Neural cell (in vitro differentiated cells): ENCODE measurements around the gene CPNE4. TPM values are rescaled to one million over a fixed set of nuclear protein-coding genes. Genes with fewer than 3 reads are reported as not detected.

Source experiments
- H2AFZ ChIP-seq: fragments of 200-600, 300-800 bp; sonication (generic), shearing (Covaris generic); 2 replicates; pipeline ENCODE4 v1.6.0; 2014; ENCODE audit warnings: low read depth, mild to moderate bottlenecking, antibody characterized with exemption, low read length, moderate library complexity
- H3F3A ChIP-seq: fragments of 200-600 bp; shearing (Covaris generic); 2 replicates; pipeline ENCODE4 v1.6.1; 2016; ENCODE audit warnings: mild to moderate bottlenecking, moderate library complexity, mixed read lengths, antibody characterized with exemption, low read length; ENCODE audit not compliant: insufficient read depth, poor library complexity, severe bottlenecking
- H3K27ac ChIP-seq: fragments of 200-600, 300-800 bp; sonication (generic), shearing (Covaris generic); 2 replicates; pipeline ENCODE4 v1.5.1; 2014; ENCODE audit warnings: mild to moderate bottlenecking, low read length, moderate library complexity
- H3K27me3 ChIP-seq: fragments of 300-800, 200-600 bp; sonication (generic), shearing (Covaris generic); 2 replicates; pipeline ENCODE4 v1.6.0; 2014; ENCODE audit warnings: mild to moderate bottlenecking, low read depth, low read length, moderate library complexity; ENCODE audit not compliant: insufficient read depth
- H3K36me3 ChIP-seq: fragments of 300-800, 200-600 bp; sonication (generic), shearing (Covaris generic); 2 replicates; pipeline ENCODE4 v1.5.1; 2014; ENCODE audit warnings: mild to moderate bottlenecking, antibody characterized with exemption, low read length, moderate library complexity; ENCODE audit not compliant: insufficient read depth
- H3K4me2 ChIP-seq: fragments of 300-800, 200-600 bp; sonication (generic), shearing (Covaris generic); 2 replicates; pipeline ENCODE4 v1.6.0; 2014; ENCODE audit warnings: mild to moderate bottlenecking, low read length
- H3K4me3 ChIP-seq: fragments of 300-800, 200-600 bp; sonication (generic), shearing (Covaris generic); 2 replicates; pipeline ENCODE4 v1.5.1; 2014; ENCODE audit warnings: mild to moderate bottlenecking, low read length, moderate library complexity
- H3K79me2 ChIP-seq: fragments of 200-600 bp; shearing (Covaris generic); replicated peaks from 2 replicates; pipeline ENCODE4 v1.6.0; 2014; ENCODE audit warnings: mild to moderate bottlenecking, low read length, moderate library complexity; ENCODE audit not compliant: insufficient read depth
- H3K9ac ChIP-seq: fragments of 300-800, 200-600 bp; sonication (generic), shearing (Covaris generic); 2 replicates; pipeline ENCODE4 v1.6.1; 2016; ENCODE audit warnings: mild to moderate bottlenecking, low read length, mixed read lengths
- H3K9me2 ChIP-seq: fragments of 200-600 bp; shearing (Covaris generic); 2 replicates; pipeline ENCODE4 v1.6.1; 2016; ENCODE audit warnings: mild to moderate bottlenecking, low read length, mixed read lengths; ENCODE audit not compliant: insufficient read depth
- H3K9me3 ChIP-seq: fragments of 200-600, 300-800 bp; sonication (generic), shearing (Covaris generic); 2 replicates; pipeline ENCODE4 v1.6.1; 2016; ENCODE audit warnings: mild to moderate bottlenecking, mixed run types, low read length, moderate library complexity, mixed read lengths
- H4K20me1 ChIP-seq: fragments of 200-600 bp; shearing (Covaris generic); 2 replicates; pipeline ENCODE4 v1.6.1; 2016; ENCODE audit warnings: mild to moderate bottlenecking, mixed run types; ENCODE audit not compliant: insufficient read depth
- EP300 ChIP-seq: fragments of 450-650 bp; conservative IDR thresholded peaks from 2 replicates; pipeline ENCODE4 v1.6.1; 2014; ENCODE audit warnings: antibody characterized with exemption, mild to moderate bottlenecking, moderate library complexity; ENCODE audit not compliant: poor library complexity, severe bottlenecking
- EZH2 ChIP-seq: fragments of 200-600, 300-800 bp; shearing (Covaris generic), sonication (generic); IDR thresholded peaks from 2 replicates; pipeline ENCODE4 v1.6.1; 2014; ENCODE audit warnings: antibody characterized with exemption, low read length, borderline replicate concordance, mild to moderate bottlenecking; ENCODE audit not compliant: insufficient read depth, poor library complexity, severe bottlenecking
- MXI1 ChIP-seq: fragments of 450-650 bp; conservative IDR thresholded peaks from 2 replicates; pipeline ENCODE4 v1.6.1; 2014; ENCODE audit warnings: antibody characterized with exemption, mild to moderate bottlenecking; ENCODE audit not compliant: poor library complexity, severe bottlenecking
- POLR2AphosphoS5 ChIP-seq: IDR thresholded peaks from 2 replicates; pipeline ENCODE4 v1.6.1; 2012
- RAD21 ChIP-seq: fragments of 450-650 bp; conservative IDR thresholded peaks from 2 replicates; pipeline ENCODE4 v1.6.1; 2014; ENCODE audit warnings: antibody characterized with exemption, mild to moderate bottlenecking, moderate library complexity
- polyA plus RNA-seq: library from polyadenylated mRNA; depleted of rRNA; stranded (reverse); fragments of >200 nt; gene quantifications from 2 replicates; pipeline ENCODE4 v1.2.3, GENCODE V29; 2014
- TF ChIP-seq, protein P1 (sequence below): IDR thresholded peaks from 2 replicates; pipeline ENCODE4 v1.6.1; 2012; ENCODE audit warnings: borderline replicate concordance
- TF ChIP-seq, protein P2 (sequence below): fragments of 450-650 bp; IDR thresholded peaks from 2 replicates; pipeline ENCODE4 v1.5.1; 2014; ENCODE audit warnings: antibody characterized with exemption, mild to moderate bottlenecking, moderate library complexity; ENCODE audit not compliant: poor library complexity, severe bottlenecking

CPNE4 gene
- polyA plus RNA-seq, 1 donor from 2014 or later: 0.59 TPM

DNA sequence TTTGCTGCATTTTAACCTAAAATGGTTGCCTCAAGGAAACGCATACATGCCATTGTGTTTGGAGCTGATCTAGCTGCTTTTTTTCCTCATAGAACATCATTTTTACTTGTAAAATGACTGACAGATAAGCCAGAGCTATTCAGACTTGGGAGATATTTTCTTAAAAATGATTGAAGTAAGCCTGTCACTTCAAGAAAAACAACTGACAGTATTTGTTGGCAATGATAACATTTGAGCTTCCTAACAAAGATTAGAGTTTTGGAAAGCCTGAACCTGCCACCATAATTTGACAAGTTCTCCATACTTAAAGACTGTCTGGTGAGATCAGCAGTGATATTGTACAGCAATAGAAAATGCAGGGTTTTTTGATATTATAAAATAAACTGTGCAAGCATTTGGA, 504.4 kb downstream of the CPNE4 start:
- Histone ChIP-seq H2AFZ (no peak overlapping the region), H3K9me2 (no peaks in the 10 kb centered on the region), H3K4me3 (no peak overlapping the region)

GRCh38 chr3:131526801-131527347, 507.9 kb downstream of the CPNE4 start:
- Histone ChIP-seq H3K4me2 (no peak overlapping the region), H2AFZ (no peak overlapping the region)

More for the DNA sequence above, 504.4 kb downstream of the CPNE4 start:
- no peaks in the 10 kb centered on the region for H4K20me1 ChIP-seq
- H3K36me3 ChIP-seq: no peaks in the 10 kb centered on the region
- no peaks in the 10 kb centered on the region for H3K27me3 ChIP-seq
- no peak overlapping the region for H3K9ac ChIP-seq
- no peaks in the 10 kb centered on the region for H3F3A ChIP-seq
- H3K9me3 ChIP-seq: no peaks in the 10 kb centered on the region
- H3K79me2 ChIP-seq: no peaks in the 10 kb centered on the region
- TF ChIP-seq, protein P1, sequence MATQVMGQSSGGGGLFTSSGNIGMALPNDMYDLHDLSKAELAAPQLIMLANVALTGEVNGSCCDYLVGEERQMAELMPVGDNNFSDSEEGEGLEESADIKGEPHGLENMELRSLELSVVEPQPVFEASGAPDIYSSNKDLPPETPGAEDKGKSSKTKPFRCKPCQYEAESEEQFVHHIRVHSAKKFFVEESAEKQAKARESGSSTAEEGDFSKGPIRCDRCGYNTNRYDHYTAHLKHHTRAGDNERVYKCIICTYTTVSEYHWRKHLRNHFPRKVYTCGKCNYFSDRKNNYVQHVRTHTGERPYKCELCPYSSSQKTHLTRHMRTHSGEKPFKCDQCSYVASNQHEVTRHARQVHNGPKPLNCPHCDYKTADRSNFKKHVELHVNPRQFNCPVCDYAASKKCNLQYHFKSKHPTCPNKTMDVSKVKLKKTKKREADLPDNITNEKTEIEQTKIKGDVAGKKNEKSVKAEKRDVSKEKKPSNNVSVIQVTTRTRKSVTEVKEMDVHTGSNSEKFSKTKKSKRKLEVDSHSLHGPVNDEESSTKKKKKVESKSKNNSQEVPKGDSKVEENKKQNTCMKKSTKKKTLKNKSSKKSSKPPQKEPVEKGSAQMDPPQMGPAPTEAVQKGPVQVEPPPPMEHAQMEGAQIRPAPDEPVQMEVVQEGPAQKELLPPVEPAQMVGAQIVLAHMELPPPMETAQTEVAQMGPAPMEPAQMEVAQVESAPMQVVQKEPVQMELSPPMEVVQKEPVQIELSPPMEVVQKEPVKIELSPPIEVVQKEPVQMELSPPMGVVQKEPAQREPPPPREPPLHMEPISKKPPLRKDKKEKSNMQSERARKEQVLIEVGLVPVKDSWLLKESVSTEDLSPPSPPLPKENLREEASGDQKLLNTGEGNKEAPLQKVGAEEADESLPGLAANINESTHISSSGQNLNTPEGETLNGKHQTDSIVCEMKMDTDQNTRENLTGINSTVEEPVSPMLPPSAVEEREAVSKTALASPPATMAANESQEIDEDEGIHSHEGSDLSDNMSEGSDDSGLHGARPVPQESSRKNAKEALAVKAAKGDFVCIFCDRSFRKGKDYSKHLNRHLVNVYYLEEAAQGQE: no peak
- TF ChIP-seq EP300: peak; percentile 92
- H3K27ac ChIP-seq: no peak overlapping the region
- H3K4me2 ChIP-seq: no peak overlapping the region

More at GRCh38 chr3:131526801-131527347, 507.9 kb downstream of the CPNE4 start:
- H3K36me3 ChIP-seq: no peaks in the 10 kb centered on the region
- TF ChIP-seq POLR2AphosphoS5: no peak
- TF ChIP-seq, protein P1: no peak
- no peak for TF ChIP-seq MXI1
- no peak for TF ChIP-seq EP300
- TF ChIP-seq EZH2: no peak
- no peak for TF ChIP-seq RAD21
- TF ChIP-seq, protein P2, sequence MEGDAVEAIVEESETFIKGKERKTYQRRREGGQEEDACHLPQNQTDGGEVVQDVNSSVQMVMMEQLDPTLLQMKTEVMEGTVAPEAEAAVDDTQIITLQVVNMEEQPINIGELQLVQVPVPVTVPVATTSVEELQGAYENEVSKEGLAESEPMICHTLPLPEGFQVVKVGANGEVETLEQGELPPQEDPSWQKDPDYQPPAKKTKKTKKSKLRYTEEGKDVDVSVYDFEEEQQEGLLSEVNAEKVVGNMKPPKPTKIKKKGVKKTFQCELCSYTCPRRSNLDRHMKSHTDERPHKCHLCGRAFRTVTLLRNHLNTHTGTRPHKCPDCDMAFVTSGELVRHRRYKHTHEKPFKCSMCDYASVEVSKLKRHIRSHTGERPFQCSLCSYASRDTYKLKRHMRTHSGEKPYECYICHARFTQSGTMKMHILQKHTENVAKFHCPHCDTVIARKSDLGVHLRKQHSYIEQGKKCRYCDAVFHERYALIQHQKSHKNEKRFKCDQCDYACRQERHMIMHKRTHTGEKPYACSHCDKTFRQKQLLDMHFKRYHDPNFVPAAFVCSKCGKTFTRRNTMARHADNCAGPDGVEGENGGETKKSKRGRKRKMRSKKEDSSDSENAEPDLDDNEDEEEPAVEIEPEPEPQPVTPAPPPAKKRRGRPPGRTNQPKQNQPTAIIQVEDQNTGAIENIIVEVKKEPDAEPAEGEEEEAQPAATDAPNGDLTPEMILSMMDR: no peak
- no peak overlapping the region for H3K9ac ChIP-seq
- H3K27ac ChIP-seq: no peak overlapping the region
- H3K27me3 ChIP-seq: no peaks in the 10 kb centered on the region
- H3F3A ChIP-seq: no peaks in the 10 kb centered on the region
- H3K9me3 ChIP-seq: no peaks in the 10 kb centered on the region
- H3K79me2 ChIP-seq: no peaks in the 10 kb centered on the region
- H3K9me2 ChIP-seq: no peaks in the 10 kb centered on the region
- no peaks in the 10 kb centered on the region for H4K20me1 ChIP-seq
- H3K4me3 ChIP-seq: no peak overlapping the region
